ENCODE results near the gene RLN3. TPM values are rescaled to one million over a fixed set of nuclear protein-coding genes. Genes with fewer than 3 reads are reported as not detected.

Gene RLN3
- total and polyA plus RNA-seq, 4 donors = not detected

DNA sequence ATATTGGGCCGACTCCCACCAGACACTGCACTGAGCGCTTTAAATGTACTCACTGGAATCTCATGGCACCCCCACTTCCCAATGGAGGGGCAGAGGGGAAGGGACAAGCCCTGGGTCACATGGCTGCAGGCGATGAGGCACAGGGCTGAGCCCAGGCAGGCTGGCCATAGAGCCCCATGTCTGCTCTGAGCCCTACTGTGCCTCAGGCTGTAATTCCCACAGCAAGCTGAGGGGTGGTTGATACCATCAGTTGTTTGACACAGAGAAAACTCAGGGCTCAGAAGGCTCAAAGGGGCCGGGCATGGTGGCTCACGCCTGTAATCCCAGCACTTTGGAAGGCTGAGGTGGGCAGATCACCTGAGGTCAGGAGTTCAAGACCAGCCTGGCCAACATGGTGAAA lies 46.9 kb upstream of the RLN3 start (continued):
- TF ChIP-seq, protein P1, sequence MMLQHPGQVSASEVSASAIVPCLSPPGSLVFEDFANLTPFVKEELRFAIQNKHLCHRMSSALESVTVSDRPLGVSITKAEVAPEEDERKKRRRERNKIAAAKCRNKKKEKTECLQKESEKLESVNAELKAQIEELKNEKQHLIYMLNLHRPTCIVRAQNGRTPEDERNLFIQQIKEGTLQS (IDR thresholded peaks at IDR 0.05) = no peak
- TF ChIP-seq TAF1 (conservative IDR thresholded peaks at IDR 0.05) (no peak), RAD21 (IDR thresholded peaks at IDR 0.05) (no peak)
- TF ChIP-seq, protein P2, sequence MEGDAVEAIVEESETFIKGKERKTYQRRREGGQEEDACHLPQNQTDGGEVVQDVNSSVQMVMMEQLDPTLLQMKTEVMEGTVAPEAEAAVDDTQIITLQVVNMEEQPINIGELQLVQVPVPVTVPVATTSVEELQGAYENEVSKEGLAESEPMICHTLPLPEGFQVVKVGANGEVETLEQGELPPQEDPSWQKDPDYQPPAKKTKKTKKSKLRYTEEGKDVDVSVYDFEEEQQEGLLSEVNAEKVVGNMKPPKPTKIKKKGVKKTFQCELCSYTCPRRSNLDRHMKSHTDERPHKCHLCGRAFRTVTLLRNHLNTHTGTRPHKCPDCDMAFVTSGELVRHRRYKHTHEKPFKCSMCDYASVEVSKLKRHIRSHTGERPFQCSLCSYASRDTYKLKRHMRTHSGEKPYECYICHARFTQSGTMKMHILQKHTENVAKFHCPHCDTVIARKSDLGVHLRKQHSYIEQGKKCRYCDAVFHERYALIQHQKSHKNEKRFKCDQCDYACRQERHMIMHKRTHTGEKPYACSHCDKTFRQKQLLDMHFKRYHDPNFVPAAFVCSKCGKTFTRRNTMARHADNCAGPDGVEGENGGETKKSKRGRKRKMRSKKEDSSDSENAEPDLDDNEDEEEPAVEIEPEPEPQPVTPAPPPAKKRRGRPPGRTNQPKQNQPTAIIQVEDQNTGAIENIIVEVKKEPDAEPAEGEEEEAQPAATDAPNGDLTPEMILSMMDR (IDR thresholded peaks at IDR 0.05; ENCODE audit: low read depth, low read length, missing input control) = no peak

DNA sequence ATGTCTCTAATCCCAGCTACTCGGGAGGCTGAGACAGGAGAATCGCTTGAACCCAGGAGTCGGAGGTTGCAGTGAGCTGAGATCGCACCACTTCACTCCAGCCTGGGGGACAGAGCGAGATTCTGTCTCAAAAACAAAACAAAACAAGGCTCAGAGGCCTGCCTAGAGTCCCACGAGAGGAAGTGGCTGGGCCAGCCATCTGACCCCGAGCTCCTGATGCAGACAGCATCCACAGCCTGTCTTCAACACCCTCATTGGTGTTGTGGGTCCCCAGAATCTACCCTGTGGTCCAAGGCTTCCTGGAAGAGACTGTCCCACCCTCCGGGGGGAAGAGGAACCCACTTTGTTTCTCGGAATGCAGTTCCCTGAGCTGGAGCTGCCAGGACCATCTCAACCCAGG lies 46.5 kb upstream of the RLN3 start:
- Histone ChIP-seq H3K9ac (ENCODE audit: low read depth in 1 of 2, low read length in 2 of 2) (no peak overlapping the region), H3K4me1 (ENCODE audit: control insufficient read depth in 4 of 4, insufficient read depth in 4 of 4, low read length in 3 of 4) (no peaks in the 10 kb centered on the region), H3K27ac (ENCODE audit: low read depth in 1 of 2, low read length in 2 of 2) (no peak overlapping the region), H3K4me3 (ENCODE audit: low read depth in 1 of 3, low read length in 3 of 3) (no peak overlapping the region), H3K27me3 (ENCODE audit: control insufficient read depth in 4 of 4, insufficient read depth in 4 of 4, low read length in 3 of 4) (no peaks in the 10 kb centered on the region), H3K36me3 (ENCODE audit: control insufficient read depth in 4 of 4, insufficient read depth in 3 of 4, low read depth in 1 of 4, low read length in 3 of 4) (peaks cover 0 to 31% (median 9%) of the 10 kb centered on the region in 4 donors), H3K9me3 (ENCODE audit: control insufficient read depth in 4 of 4, low read length in 3 of 4) (no peaks in the 10 kb centered on the region)
- DNase-seq (ENCODE audit: low spot score) = no peak
- 92% methylated on average over 9 of the region's 9 CpGs for WGBS
- TF ChIP-seq RAD21 (IDR thresholded peaks at IDR 0.05) = no peak
- no peak for TF ChIP-seq GABPA (IDR thresholded peaks at IDR 0.05 in 1 of 2, conservative IDR thresholded peaks at IDR 0.05 in 1 of 2)
- TF ChIP-seq YY1 (IDR thresholded peaks at IDR 0.05) = no peak
- TF ChIP-seq, protein P2 (IDR thresholded peaks at IDR 0.05; ENCODE audit: low read depth, low read length, missing input control) = no peak
- TF ChIP-seq, protein P3, sequence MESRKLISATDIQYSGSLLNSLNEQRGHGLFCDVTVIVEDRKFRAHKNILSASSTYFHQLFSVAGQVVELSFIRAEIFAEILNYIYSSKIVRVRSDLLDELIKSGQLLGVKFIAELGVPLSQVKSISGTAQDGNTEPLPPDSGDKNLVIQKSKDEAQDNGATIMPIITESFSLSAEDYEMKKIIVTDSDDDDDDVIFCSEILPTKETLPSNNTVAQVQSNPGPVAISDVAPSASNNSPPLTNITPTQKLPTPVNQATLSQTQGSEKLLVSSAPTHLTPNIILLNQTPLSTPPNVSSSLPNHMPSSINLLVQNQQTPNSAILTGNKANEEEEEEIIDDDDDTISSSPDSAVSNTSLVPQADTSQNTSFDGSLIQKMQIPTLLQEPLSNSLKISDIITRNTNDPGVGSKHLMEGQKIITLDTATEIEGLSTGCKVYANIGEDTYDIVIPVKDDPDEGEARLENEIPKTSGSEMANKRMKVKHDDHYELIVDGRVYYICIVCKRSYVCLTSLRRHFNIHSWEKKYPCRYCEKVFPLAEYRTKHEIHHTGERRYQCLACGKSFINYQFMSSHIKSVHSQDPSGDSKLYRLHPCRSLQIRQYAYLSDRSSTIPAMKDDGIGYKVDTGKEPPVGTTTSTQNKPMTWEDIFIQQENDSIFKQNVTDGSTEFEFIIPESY (IDR thresholded peaks at IDR 0.05) = no peak
- no peak for TF ChIP-seq FOXA1 (IDR thresholded peaks at IDR 0.05)
- TF ChIP-seq TAF1 (conservative IDR thresholded peaks at IDR 0.05) = no peak
- TF ChIP-seq RXRA (IDR thresholded peaks at IDR 0.05) = no peak
- no peak for TF ChIP-seq NR2F2 (IDR thresholded peaks at IDR 0.05)
- TF ChIP-seq EGR1 (IDR thresholded peaks at IDR 0.05; ENCODE audit: low read depth in 2 of 2) = no peak
- no peak for TF ChIP-seq FOXA2 (IDR thresholded peaks at IDR 0.05)

DNA sequence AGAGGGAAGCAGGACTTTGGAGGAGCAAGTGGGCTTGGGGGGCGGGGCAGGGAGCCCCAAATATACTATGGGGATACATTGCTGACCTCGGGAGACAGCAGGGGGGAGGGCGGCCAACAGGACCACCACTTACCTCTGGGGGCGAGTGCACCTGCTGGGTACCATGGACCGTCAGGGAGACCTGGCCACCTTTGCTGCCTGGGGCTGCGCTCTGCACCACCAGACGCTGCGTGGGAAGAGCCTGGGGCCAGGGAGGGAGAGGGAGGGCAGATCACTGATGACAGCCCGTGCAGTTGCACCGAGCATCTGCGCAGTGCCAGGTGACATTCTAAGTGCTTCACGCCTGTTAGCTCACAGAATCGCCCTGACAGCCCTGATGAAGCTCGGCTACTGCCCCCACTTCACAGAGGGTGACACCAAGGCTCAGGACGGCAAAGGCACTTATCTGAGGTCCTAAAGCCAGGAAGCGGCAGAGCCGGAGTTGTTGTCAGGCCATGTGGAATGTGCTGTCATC lies 45.9 kb upstream of the RLN3 start:
- Histone ChIP-seq H3K4me1 (ENCODE audit: control insufficient read depth in 4 of 4, insufficient read depth in 4 of 4, low read length in 3 of 4) (peaks cover 0 to 3% (median under 1%) of the 10 kb centered on the region in 4 donors), H3K36me3 (ENCODE audit: control insufficient read depth in 4 of 4, insufficient read depth in 3 of 4, low read depth in 1 of 4, low read length in 3 of 4) (peaks cover 0 to 30% (median 7%) of the 10 kb centered on the region in 4 donors), H3K4me3 (ENCODE audit: low read depth in 1 of 3, low read length in 3 of 3) (no peak overlapping the region), H3K27me3 (ENCODE audit: control insufficient read depth in 4 of 4, insufficient read depth in 4 of 4, low read length in 3 of 4) (no peaks in the 10 kb centered on the region), H3K9ac (ENCODE audit: low read depth in 1 of 2, low read length in 2 of 2) (no peak overlapping the region), H3K9me3 (ENCODE audit: control insufficient read depth in 4 of 4, low read length in 3 of 4) (no peaks in the 10 kb centered on the region), H3K27ac (ENCODE audit: low read depth in 1 of 2, low read length in 2 of 2) (no peak overlapping the region)
- TF ChIP-seq RXRA (IDR thresholded peaks at IDR 0.05) (no peak), HNF4A (conservative IDR thresholded peaks at IDR 0.05) (no peak), HNF4G (IDR thresholded peaks at IDR 0.05) (no peak), EGR1 (IDR thresholded peaks at IDR 0.05; ENCODE audit: low read depth in 2 of 2) (no peak), GABPA (IDR thresholded peaks at IDR 0.05 in 1 of 2, conservative IDR thresholded peaks at IDR 0.05 in 1 of 2) (no peak), YY1 (IDR thresholded peaks at IDR 0.05) (no peak), SP1 (IDR thresholded peaks at IDR 0.05) (no peak), FOXA1 (IDR thresholded peaks at IDR 0.05) (no peak), JUND (IDR thresholded peaks at IDR 0.05) (no peak)
- TF ChIP-seq, protein P1 (IDR thresholded peaks at IDR 0.05) = no peak
- no peak for DNase-seq (ENCODE audit: low spot score)
- WGBS = 96% methylated on average over 17 of the region's 17 CpGs

Data from liver (tissue), 9 donors.